GM12891 (cell line): ENCODE measurements around the gene NKIRAS2.

Experiments
- POLR2A ChIP-seq: IDR thresholded peaks from 2 replicates; pipeline ENCODE4 v1.6.1; 2011; ENCODE audit warnings: low read depth, low read length, control low read depth
- POLR2AphosphoS5 ChIP-seq: IDR thresholded peaks from 2 replicates; pipeline ENCODE4 v1.6.1; 2011; ENCODE audit warnings: low read depth, low read length, control low read depth
- TAF1 ChIP-seq: IDR thresholded peaks from 2 replicates; pipeline ENCODE4 v1.6.1; 2011; ENCODE audit warnings: low read depth, low read length, control low read depth

GRCh38 chr17:42055496-42055895, 35.6 kb downstream of the NKIRAS2 start:
- TF ChIP-seq POLR2A: no peak
- TF ChIP-seq POLR2AphosphoS5: no peak
- no peak for TF ChIP-seq TAF1
